ENCODE measurements around the gene FTO.

FTO gene

GRCh38 chr16:54098247-54098646, 394.3 kb downstream of the FTO start:
- TF ChIP-seq CTCF (IDR thresholded peaks at IDR 0.05) (no peak), ZFX (IDR thresholded peaks at IDR 0.05; ENCODE audit: borderline replicate concordance) (no peak)
- H3K27ac ChIP-seq, result no peak overlapping the region

GRCh38 chr16:54099627-54100026, 395.7 kb downstream of the FTO start:
- TF ChIP-seq ZFX (IDR thresholded peaks at IDR 0.05; ENCODE audit: borderline replicate concordance), result no peak
- no peak overlapping the region for H3K27ac ChIP-seq

- no peak overlapping the region for H3K27ac ChIP-seq
- no peak for TF ChIP-seq CTCF (IDR thresholded peaks at IDR 0.05)
- TF ChIP-seq ZFX (IDR thresholded peaks at IDR 0.05; ENCODE audit: borderline replicate concordance), result no peak
These were observed 399.2 kb downstream of the FTO start for GRCh38 chr16:54102888-54103866.

GRCh38 chr16:54106057-54106456, 402.1 kb downstream of the FTO start:
- no peak overlapping the region for H3K27ac ChIP-seq
- TF ChIP-seq ZFX (IDR thresholded peaks at IDR 0.05; ENCODE audit: borderline replicate concordance), result no peak
- no peak for TF ChIP-seq CTCF (IDR thresholded peaks at IDR 0.05)

GRCh38 chr16:54107583-54108202, 403.7 kb downstream of the FTO start:
- no peak overlapping the region for H3K27ac ChIP-seq
- no peak for TF ChIP-seq ZFX (IDR thresholded peaks at IDR 0.05; ENCODE audit: borderline replicate concordance)
- TF ChIP-seq CTCF (IDR thresholded peaks at IDR 0.05), result no peak

GRCh38 chr16:54110016-54110981, 406.3 kb downstream of the FTO start:
- no peak overlapping the region for H3K27ac ChIP-seq
- TF ChIP-seq ZFX (IDR thresholded peaks at IDR 0.05; ENCODE audit: borderline replicate concordance) (no peak), CTCF (IDR thresholded peaks at IDR 0.05) (no peak)
